Small intestine (tissue), 7 donors: ENCODE results near the gene CNTNAP3B. TPM values are rescaled to one million over a fixed set of nuclear protein-coding genes. Genes with fewer than 3 reads are reported as not detected.
"Not testable (repeated sequence)": the region's sequence is repeated elsewhere in the genome, so short reads cannot be mapped to it uniquely, and the experiment has no call there.

Source experiments
- DNase-seq, 2 donors: peaks; one replicate each; pipeline versions ENCODE4 v3.0.0 to v3.0.0-alpha.2; 2013
- FAIRE-seq: peaks from 2 replicates; lab custom pipeline; 2012; peaks lifted over from hg19 to GRCh38; lab: Jason Lieb, UNC
- H3K27ac ChIP-seq, 3 donors: one replicate each; pipeline ENCODE4 v1.5.1; 2013; ENCODE audit warnings: low read length in 2 of 3, mild to moderate bottlenecking in 2 of 3, control low read depth in 1 of 3, inconsistent platforms in 1 of 3, low read depth in 1 of 3, moderate library complexity in 1 of 3
- H3K27me3 ChIP-seq, 3 donors: one replicate each; pipeline ENCODE4 v1.6.1; 2013; ENCODE audit warnings: low read length in 3 of 3, inconsistent platforms in 1 of 3; ENCODE audit not compliant: control insufficient read depth in 3 of 3, insufficient read depth in 3 of 3
- H3K36me3 ChIP-seq, 3 donors: one replicate each; pipeline ENCODE4 v1.6.1; 2013; ENCODE audit warnings: low read length in 3 of 3, inconsistent platforms in 1 of 3, low read depth in 1 of 3, mild to moderate bottlenecking in 1 of 3, moderate library complexity in 1 of 3; ENCODE audit not compliant: control insufficient read depth in 3 of 3, insufficient read depth in 2 of 3
- H3K4me1 ChIP-seq, 3 donors: one replicate each; pipeline ENCODE4 v1.6.1; 2013; ENCODE audit warnings: low read length in 2 of 3, inconsistent platforms in 1 of 3, low read depth in 1 of 3, mild to moderate bottlenecking in 1 of 3, moderate library complexity in 1 of 3; ENCODE audit not compliant: control insufficient read depth in 3 of 3, insufficient read depth in 2 of 3
- H3K4me3 ChIP-seq, 3 donors: one replicate each; pipeline ENCODE4 v1.5.1; 2013; ENCODE audit warnings: low read length in 3 of 3, control low read depth in 1 of 3, inconsistent platforms in 1 of 3, low read depth in 1 of 3, mild to moderate bottlenecking in 1 of 3, moderate library complexity in 1 of 3
- H3K9me3 ChIP-seq, 2 donors: one replicate each; pipeline ENCODE4 v1.6.1; 2013; ENCODE audit warnings: low read depth in 1 of 2, low read length in 1 of 2; ENCODE audit not compliant: control insufficient read depth in 2 of 2, insufficient read depth in 1 of 2
- WGBS, 3 donors: extraction: QIAGEN DNeasy Blood & Tissue Kit; methylation state at CpG; one replicate each; pipeline ENCODE4 v1.1.7; 2013; 5-methylcytosine and 5-hydroxymethylcytosine counted together
- polyA plus RNA-seq, 4 donors: library from polyadenylated mRNA; stranded (reverse) in 3 of 4; unstranded in 1 of 4; fragments of 200-250 nt in 3 of 4; fragments of 120-200 nt in 1 of 4; gene quantifications; one replicate each; pipeline versions ENCODE4 v1.2.1 to v1.2.3, GENCODE V29; 2013
- donor health status: healthy with polysubstance abuse.
- donor health status: control.
- donor health status: control.
- donor health status: Bipolar disorder and iron deficiency.
- donor health status: healthy.

CNTNAP3B gene
- polyA plus RNA-seq, 4 donors = 0.22 to 5.0 (median 3.5) TPM; not detected in 1

DNA sequence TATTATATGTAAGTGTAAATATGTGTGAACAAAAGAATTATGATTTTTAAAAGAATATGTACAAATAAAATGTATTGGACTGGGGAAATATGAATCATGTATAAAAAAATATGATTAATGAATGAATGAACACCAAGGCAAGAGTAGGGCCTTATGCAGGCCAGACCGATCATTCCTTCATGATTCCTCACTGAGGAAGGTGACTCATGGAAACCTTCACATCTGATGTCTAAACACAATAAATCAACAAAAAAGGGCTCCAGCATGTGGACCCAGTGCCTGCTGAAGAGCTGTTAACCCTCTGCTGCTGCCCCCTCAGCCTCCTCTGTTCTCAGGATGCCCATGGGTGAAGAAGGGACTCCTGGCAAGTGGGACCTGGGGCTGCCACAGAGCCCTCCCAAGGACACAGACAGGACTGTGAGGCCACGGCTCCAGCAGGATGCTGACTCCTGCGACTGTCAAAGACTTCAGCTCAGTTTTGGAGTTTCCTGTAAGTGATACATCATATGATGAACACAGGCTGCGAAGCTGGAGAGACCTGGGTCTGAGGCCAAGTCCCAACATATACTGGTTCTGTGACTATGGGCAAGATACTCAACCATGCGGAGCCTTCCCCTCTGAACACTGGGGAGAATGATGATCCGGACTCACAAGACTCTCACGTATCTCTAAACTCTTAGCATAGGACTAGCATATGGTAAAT lies 110.9 kb downstream of the CNTNAP3B start:
- H3K27ac ChIP-seq, H3K27me3 ChIP-seq, H3K9me3 ChIP-seq, DNase-seq, H3K36me3 ChIP-seq, H3K4me3 ChIP-seq, FAIRE-seq, H3K4me1 ChIP-seq: not testable (repeated sequence)
- WGBS, 3 donors = 75 to 83% (median 83%) methylated on average over 6 to 7 of the region's 7 CpGs

DNA sequence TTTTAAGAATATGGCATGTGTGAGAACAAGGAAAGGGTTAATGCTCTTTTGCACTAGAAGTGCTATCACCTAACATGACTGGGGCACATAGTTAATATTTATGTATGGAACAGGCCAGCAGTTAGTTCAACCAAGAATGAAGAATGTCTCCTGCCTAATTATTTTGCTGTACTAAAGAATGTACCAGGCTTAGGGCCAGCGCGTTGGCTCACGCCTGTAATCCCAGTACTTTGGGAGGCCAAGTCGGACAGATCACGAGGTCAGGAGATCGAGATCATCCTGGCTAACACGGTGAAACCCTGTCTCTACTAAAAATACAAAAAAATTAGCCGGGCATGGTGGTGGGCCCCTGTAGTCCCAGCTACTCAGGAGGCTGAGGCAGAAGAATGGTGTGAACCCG lies 114.9 kb downstream of the CNTNAP3B start:
- H3K4me3 ChIP-seq = not testable (repeated sequence)

DNA sequence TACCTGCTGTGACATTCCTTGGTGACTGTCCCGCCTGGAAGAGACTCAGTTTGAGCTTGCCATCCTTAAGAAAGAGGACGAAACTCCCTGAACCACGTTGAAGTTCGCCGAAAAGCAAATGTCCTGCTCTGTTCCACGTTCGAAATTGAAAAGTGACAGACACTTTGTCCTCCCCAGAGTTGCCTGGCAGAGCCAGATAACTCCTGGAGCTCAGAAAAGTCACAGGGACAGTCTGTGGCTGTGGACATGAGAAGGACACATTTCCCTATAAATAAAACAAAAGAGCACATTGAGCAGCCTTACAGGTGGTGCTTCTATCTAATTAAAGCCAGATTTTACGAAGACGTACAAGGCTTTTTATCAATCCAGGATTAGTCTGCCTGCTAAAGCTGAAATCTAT lies 137.6 kb downstream of the CNTNAP3B start:
- no CpG with 5 or more reads among the region's 9 CpGs for WGBS, 3 donors
- not testable (repeated sequence) for H3K27ac ChIP-seq, H3K4me1 ChIP-seq, H3K27me3 ChIP-seq, DNase-seq, H3K9me3 ChIP-seq, H3K4me3 ChIP-seq, FAIRE-seq, H3K36me3 ChIP-seq

More for the DNA sequence above, 114.9 kb downstream of the CNTNAP3B start:
- H3K27ac ChIP-seq, H3K27me3 ChIP-seq, H3K4me1 ChIP-seq, FAIRE-seq, H3K36me3 ChIP-seq, DNase-seq, H3K9me3 ChIP-seq: not testable (repeated sequence)
- WGBS, 3 donors = 79 to 90% (median 87%) methylated on average over 6 to 7 of the region's 9 CpGs

DNA sequence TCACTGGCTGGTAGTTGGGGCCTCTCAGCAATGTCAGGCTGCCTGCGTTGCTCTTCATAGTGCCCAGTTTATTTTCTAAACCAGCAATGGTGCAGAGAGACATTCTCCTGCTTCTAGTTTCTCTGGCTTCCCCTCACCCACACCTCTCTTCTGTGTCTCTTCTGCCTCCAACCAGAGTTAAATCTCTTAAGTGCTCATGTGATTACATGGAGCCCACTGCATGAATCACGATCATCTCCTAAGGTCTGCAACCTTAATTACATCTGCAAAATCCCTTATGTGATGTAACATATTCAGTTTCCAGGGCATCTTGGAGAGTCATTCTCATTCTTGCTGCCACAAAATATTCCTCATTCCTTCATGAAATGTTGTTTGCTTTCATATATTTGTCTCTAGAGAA lies 149.0 kb downstream of the CNTNAP3B start:
- not testable (repeated sequence) for H3K27ac ChIP-seq, H3K27me3 ChIP-seq, H3K4me3 ChIP-seq, H3K4me1 ChIP-seq, DNase-seq, H3K9me3 ChIP-seq, H3K36me3 ChIP-seq, FAIRE-seq
- no CpG with 5 or more reads among the region's 2 CpGs for WGBS, 3 donors

DNA sequence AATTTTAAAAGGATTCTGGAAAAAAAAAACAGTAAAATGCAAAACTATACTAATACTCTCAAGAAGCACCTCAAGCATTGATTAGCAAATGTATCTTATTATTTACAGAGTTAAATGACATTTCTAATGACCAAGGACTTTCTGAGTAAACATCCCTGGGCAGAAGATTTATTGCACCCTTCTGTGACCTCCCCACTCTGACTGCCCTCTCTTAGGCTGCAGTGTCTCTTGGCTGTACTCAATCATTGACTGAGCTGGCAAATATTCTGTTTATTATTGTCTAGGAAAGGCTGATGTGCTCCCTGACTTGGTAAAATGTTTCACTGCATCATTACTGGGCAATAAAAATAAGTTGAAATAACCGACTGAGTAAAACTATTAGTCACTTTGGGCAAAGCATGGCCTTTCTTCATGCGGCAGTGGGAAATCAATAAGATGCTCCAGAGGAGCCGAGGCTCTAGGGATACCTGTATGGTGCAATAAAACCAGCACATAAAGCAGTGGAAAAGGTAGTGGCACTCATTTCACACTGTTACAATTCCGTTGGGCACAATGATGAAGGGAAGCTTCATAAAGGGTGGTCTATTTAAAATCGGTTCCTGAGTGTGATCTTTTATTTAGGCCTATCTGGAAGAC lies 151.1 kb downstream of the CNTNAP3B start:
- not testable (repeated sequence) for H3K27me3 ChIP-seq, FAIRE-seq, H3K9me3 ChIP-seq, H3K27ac ChIP-seq, H3K4me3 ChIP-seq, DNase-seq, H3K36me3 ChIP-seq, H3K4me1 ChIP-seq
- WGBS, 3 donors = no CpG with 5 or more reads among the region's 5 CpGs

DNA sequence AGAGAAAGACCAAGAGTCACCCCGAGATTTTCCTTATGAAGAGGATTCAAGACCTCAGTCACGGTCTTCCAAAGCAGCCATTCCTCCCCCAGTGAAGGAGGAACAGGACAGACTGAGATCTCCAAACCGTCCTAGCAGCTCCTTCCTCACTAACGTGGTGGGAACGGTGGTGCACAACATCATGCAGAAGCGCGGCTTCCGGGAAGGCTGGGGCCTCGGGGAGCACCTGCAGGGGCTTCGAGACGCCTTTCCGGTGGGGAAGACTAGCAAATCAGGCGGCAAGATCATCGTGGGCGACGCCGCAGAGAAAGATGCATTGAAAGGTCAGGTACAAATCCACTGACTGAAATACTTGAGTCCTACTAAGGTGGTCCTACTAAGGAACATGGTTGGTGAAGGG lies 154.3 kb downstream of the CNTNAP3B start:
- not testable (repeated sequence) for H3K27ac ChIP-seq, H3K4me3 ChIP-seq, H3K9me3 ChIP-seq, DNase-seq, FAIRE-seq, H3K4me1 ChIP-seq, H3K36me3 ChIP-seq, H3K27me3 ChIP-seq
- WGBS, 3 donors = 93 to 97% (median 95%) methylated on average over 12 to 15 of the region's 17 CpGs

DNA sequence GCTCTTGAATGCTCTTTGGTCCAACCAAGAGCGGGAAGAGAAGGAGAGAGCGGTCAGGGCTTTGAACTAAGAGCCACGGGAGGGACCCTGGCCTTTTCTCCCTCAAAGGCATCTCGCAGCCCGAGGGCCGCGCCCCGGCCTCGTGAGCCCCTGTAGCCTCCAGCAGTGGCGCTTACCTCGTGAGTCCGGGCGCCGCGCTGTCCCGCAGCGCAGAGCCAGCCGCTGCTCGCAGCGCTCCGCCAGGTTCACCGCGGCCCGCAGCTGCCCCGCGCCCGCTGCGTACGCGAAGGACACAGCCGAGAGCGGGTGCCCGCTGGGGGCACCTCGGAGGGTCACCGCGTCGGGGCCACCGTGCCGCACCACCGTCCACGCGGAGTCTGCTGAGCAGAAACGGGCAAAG lies 176.2 kb downstream of the CNTNAP3B start:
- not testable (repeated sequence) for H3K4me1 ChIP-seq, DNase-seq, H3K9me3 ChIP-seq, FAIRE-seq, H3K4me3 ChIP-seq, H3K27ac ChIP-seq, H3K27me3 ChIP-seq, H3K36me3 ChIP-seq
- WGBS, 3 donors = 24 to 40% (median 31%) methylated on average over 21 to 43 of the region's 43 CpGs

DNA sequence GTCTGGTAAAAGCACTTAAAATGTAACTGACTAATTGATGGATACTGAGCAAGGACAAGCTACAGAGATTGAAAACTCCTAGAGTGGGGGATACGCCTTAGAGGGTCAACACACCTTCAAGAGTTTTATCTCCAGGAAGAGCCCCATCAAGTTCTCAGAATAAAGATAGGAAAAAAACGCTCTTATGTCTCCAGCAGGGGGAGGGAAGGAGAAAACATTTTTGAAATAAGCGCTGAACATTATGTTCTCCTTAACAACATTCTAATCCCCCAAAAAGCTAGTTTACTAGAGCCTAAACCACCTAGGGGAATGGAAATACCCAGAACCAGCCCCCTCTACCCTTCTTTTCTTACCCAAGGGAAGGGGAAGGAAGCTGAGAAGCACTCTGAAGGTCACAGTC lies 187.5 kb downstream of the CNTNAP3B start:
- FAIRE-seq = not testable (repeated sequence)
- WGBS, 3 donors = 57 to 67% (median 60%) methylated on average over 2 to 3 of the region's 3 CpGs

More for the DNA sequence above, 187.5 kb downstream of the CNTNAP3B start:
- not testable (repeated sequence) for H3K27me3 ChIP-seq, H3K27ac ChIP-seq, H3K4me1 ChIP-seq, H3K4me3 ChIP-seq, H3K36me3 ChIP-seq, DNase-seq, H3K9me3 ChIP-seq
